ENCODE data around the gene ZKSCAN2.
A peak's percentile ranks its signal among the peaks of the same experiment; 100 is the strongest.

DNA sequence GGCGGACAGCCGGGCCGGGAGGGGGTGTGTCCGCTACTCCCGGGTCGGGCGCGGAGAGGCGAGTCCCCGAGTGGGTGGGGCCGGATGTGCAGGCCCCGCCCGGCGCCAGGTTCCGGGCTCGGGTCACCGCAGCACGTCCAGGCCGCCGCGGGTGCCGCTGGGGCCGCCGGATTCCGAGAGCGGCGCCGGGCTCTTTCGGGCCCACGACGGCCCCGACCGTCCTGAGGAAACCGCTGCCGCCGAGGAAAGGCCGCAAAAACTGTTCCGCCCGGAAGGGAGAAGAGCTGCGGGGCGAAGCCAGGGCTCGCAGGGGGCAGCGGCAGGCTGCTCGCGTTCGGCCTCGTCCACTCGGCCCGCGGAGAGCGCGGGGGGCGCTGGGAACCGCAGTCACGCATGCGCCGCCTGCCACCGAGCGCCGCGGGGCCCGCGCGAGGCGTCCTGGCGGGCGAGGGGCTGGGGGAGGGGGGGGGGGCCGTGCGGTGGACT is at the start of gene ZKSCAN2:
- TF ChIP-seq, protein P1, sequence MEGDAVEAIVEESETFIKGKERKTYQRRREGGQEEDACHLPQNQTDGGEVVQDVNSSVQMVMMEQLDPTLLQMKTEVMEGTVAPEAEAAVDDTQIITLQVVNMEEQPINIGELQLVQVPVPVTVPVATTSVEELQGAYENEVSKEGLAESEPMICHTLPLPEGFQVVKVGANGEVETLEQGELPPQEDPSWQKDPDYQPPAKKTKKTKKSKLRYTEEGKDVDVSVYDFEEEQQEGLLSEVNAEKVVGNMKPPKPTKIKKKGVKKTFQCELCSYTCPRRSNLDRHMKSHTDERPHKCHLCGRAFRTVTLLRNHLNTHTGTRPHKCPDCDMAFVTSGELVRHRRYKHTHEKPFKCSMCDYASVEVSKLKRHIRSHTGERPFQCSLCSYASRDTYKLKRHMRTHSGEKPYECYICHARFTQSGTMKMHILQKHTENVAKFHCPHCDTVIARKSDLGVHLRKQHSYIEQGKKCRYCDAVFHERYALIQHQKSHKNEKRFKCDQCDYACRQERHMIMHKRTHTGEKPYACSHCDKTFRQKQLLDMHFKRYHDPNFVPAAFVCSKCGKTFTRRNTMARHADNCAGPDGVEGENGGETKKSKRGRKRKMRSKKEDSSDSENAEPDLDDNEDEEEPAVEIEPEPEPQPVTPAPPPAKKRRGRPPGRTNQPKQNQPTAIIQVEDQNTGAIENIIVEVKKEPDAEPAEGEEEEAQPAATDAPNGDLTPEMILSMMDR (IDR thresholded peaks at IDR 0.05): no peak
- TF ChIP-seq POLR2A (IDR thresholded peaks at IDR 0.05): peak; percentile 93
- peak in 2 of 3 donors; percentile 84 to 91 for TF ChIP-seq POLR2AphosphoS5 (IDR thresholded peaks at IDR 0.05)
- no peak for TF ChIP-seq EP300 (IDR thresholded peaks at IDR 0.05; ENCODE audit: low read depth)
